GM23338 (cell line): ENCODE measurements around the gene USP7. TPM values are rescaled to one million over a fixed set of nuclear protein-coding genes. Genes with fewer than 3 reads are reported as not detected.

Experiments
- ATAC-seq: fragments of 200-7000 bp; cut with Tn5 transposase; 3 replicates; pipeline ENCODE4 v1.9.1; 2020
- DNase-seq: peaks from one replicate; pipeline ENCODE4 v3.0.0-alpha.2; 2015; ENCODE audit warnings: low spot score
- H2AFZ ChIP-seq: fragments of 200-600 bp; sonication (generic); 2 replicates; pipeline ENCODE4 v1.8.0; 2016; ENCODE audit warnings: antibody characterized with exemption, mild to moderate bottlenecking, moderate library complexity
- H3F3A ChIP-seq: fragments of 200-600 bp; sonication (generic); replicated peaks from 2 replicates; pipeline ENCODE4 v1.8.0; 2017; ENCODE audit warnings: antibody characterized with exemption, mixed run types, low read depth
- H3K27ac ChIP-seq: fragments of 200-600 bp; sonication (generic); 2 replicates; pipeline ENCODE4 v1.6.1; 2016; ENCODE audit warnings: low read depth
- H3K27me3 ChIP-seq: fragments of 200-600 bp; sonication (generic); 2 replicates; pipeline ENCODE4 v1.8.0; 2016; ENCODE audit warnings: mild to moderate bottlenecking, mixed run types, moderate library complexity; ENCODE audit not compliant: insufficient read depth
- H3K36me3 ChIP-seq: fragments of 200-600 bp; sonication (generic); 2 replicates; pipeline ENCODE4 v1.8.0; 2016; ENCODE audit warnings: mild to moderate bottlenecking; ENCODE audit not compliant: insufficient read depth
- H3K4me1 ChIP-seq: fragments of 200-600 bp; sonication (generic); 2 replicates; pipeline ENCODE4 v1.8.0; 2016; ENCODE audit warnings: mild to moderate bottlenecking, moderate library complexity; ENCODE audit not compliant: insufficient read depth
- H3K4me2 ChIP-seq: fragments of 200-600 bp; sonication (generic); 2 replicates; pipeline ENCODE4 v1.7.1; 2017; ENCODE audit warnings: mixed run types
- H3K4me3 ChIP-seq: fragments of 200-600 bp; sonication (generic); 2 replicates; pipeline ENCODE4 v1.6.1; 2016; ENCODE audit warnings: mixed run types
- H3K79me2 ChIP-seq: fragments of 200-600 bp; sonication (generic); replicated peaks from 2 replicates; pipeline ENCODE4 v1.8.0; 2017; ENCODE audit warnings: mild to moderate bottlenecking; ENCODE audit not compliant: insufficient read depth
- H3K9me2 ChIP-seq: fragments of 200-600 bp; sonication (generic); 2 replicates; pipeline ENCODE4 v1.8.0; 2017; ENCODE audit not compliant: insufficient read depth
- H4K20me1 ChIP-seq: fragments of 200-600 bp; sonication (generic); replicated peaks from 2 replicates; pipeline ENCODE4 v1.8.0; 2017; ENCODE audit warnings: mild to moderate bottlenecking; ENCODE audit not compliant: insufficient read depth
- H3K27ac Mint-ChIP-seq: 2 replicates; pipeline ENCODE4 v1.8.0; 2020; ENCODE audit warnings: inconsistent platforms, mild to moderate bottlenecking, moderate library complexity, mixed read lengths
- H3K27me3 Mint-ChIP-seq: 3 replicates; pipeline ENCODE4 v1.8.0; 2022; ENCODE audit warnings: low read depth, mild to moderate bottlenecking, moderate library complexity, mixed read lengths, inconsistent platforms; ENCODE audit not compliant: insufficient read depth, poor library complexity
- H3K36me3 Mint-ChIP-seq: 3 replicates; pipeline ENCODE4 v1.8.0; 2021; ENCODE audit warnings: low read depth, mild to moderate bottlenecking, inconsistent platforms, moderate library complexity, mixed read lengths
- H3K4me1 Mint-ChIP-seq: 3 replicates; pipeline ENCODE4 v1.8.0; 2020; ENCODE audit warnings: mild to moderate bottlenecking, inconsistent platforms, mixed read lengths
- H3K4me3 Mint-ChIP-seq: 3 replicates; pipeline ENCODE4 v1.8.0; 2021; ENCODE audit warnings: moderate library complexity, mild to moderate bottlenecking, inconsistent platforms, mixed read lengths
- H3K9me3 Mint-ChIP-seq: 3 replicates; pipeline ENCODE4 v1.8.0; 2020; ENCODE audit warnings: moderate library complexity, mild to moderate bottlenecking, inconsistent platforms, mixed read lengths
- EZH2phosphoT487 ChIP-seq: fragments of 200-600 bp; sonication (generic); IDR thresholded peaks from one replicate; pipeline ENCODE4 v1.8.1; 2018; ENCODE audit warnings: antibody characterized with exemption; ENCODE audit not compliant: unreplicated experiment
- NANOG ChIP-seq: IDR thresholded peaks from 2 replicates; pipeline ENCODE4 v1.6.1; 2016; ENCODE audit warnings: antibody characterized with exemption, borderline replicate concordance
- POLR2AphosphoS5 ChIP-seq: IDR thresholded peaks from 2 replicates; pipeline ENCODE4 v1.6.1; 2016; ENCODE audit warnings: antibody characterized with exemption, low read depth
- STAT1 ChIP-seq: IDR thresholded peaks from one replicate; pipeline ENCODE4 v1.6.1; 2016; ENCODE audit warnings: antibody characterized with exemption; ENCODE audit not compliant: unreplicated experiment
- ZNF114 ChIP-seq: fragments of 250-450 bp; sonication (Bioruptor Pico); IDR thresholded peaks from 2 replicates; pipeline ENCODE4 v1.5.0; 2020; ENCODE audit warnings: mild to moderate bottlenecking, moderate library complexity
- ZNF462 ChIP-seq: fragments of 250-450 bp; sonication (Bioruptor Pico); IDR thresholded peaks from 2 replicates; pipeline ENCODE4 v1.5.0; 2020; ENCODE audit warnings: mild to moderate bottlenecking, moderate library complexity
- polyA plus RNA-seq: library from polyadenylated mRNA; unstranded; fragments of >200 nt; fragmentation: Nextera tagmentation; extraction: Ambion mirVana; gene quantifications from 2 replicates; pipeline ENCODE4 v1.2.1, GENCODE V29; 2016
- total RNA-seq: library from RNA; depleted of rRNA; stranded (reverse); fragments of >200 nt; shearing (Covaris generic); gene quantifications from 2 replicates; pipeline ENCODE4 v1.2.3, GENCODE V29; 2014

Gene USP7
- total and polyA plus RNA-seq, 2 experiments from 2014 or later, result 42.3 to 130 TPM

- Mint-ChIP-seq H3K4me1 (peaks cover 52% of the 10 kb centered on the region), H3K27me3 (peaks cover 43% of the 10 kb centered on the region), H3K36me3 (peaks cover 97% of the 10 kb centered on the region), H3K9me3 (no peaks in the 10 kb centered on the region), H3K4me3 (no peak overlapping the region), H3K27ac (no peak overlapping the region)
- TF ChIP-seq NANOG, result no peak
- TF ChIP-seq POLR2AphosphoS5, result no peak
- TF ChIP-seq ZNF462 (CRISPR knock-in tag), result no peak
- TF ChIP-seq STAT1, result no peak
- no peak for TF ChIP-seq ZNF114 (CRISPR knock-in tag)
- no peak for TF ChIP-seq EZH2phosphoT487
- peaks cover 52% of the 10 kb centered on the region for H3F3A ChIP-seq
- H3K9me2 ChIP-seq, result no peaks in the 10 kb centered on the region
- H3K4me2 ChIP-seq, result no peak overlapping the region
- H3K4me3 ChIP-seq, result no peak overlapping the region
- DNase-seq (no peak), ATAC-seq (no peak)
- no peak overlapping the region for H2AFZ ChIP-seq
- H3K79me2 ChIP-seq, result peaks cover 22% of the 10 kb centered on the region
- H3K27me3 ChIP-seq, result no peaks in the 10 kb centered on the region
- peaks cover 33% of the 10 kb centered on the region for H3K36me3 ChIP-seq
- peaks cover 18% of the 10 kb centered on the region for H4K20me1 ChIP-seq
- peaks cover 17% of the 10 kb centered on the region; the same call in 1 of the 2 replicates for H3K4me1 ChIP-seq
- 0 out of 2 replicates have a peak overlapping the region, but pooled peaks have one; percentile 81 for H3K27ac ChIP-seq
Measured at GRCh38 chr16:8854298-8854948, 109.3 kb downstream of the USP7 start.

- ATAC-seq (no peak), DNase-seq (no peak)
- peaks cover 33% of the 10 kb centered on the region for H3K36me3 ChIP-seq
- H3K4me3 ChIP-seq, result no peak overlapping the region
- peaks cover 13% of the 10 kb centered on the region for H4K20me1 ChIP-seq
- peaks cover 55% of the 10 kb centered on the region for H3K4me1 Mint-ChIP-seq
- no peak overlapping the region for H3K4me2 ChIP-seq
- H3K36me3 Mint-ChIP-seq, result peaks cover 92% of the 10 kb centered on the region
- H3K27ac Mint-ChIP-seq, result peak overlapping the region; percentile 40; the same call in 1 of the 2 replicates
- H3K79me2 ChIP-seq, result peaks cover 14% of the 10 kb centered on the region
- no peaks in the 10 kb centered on the region for H3K27me3 ChIP-seq
- no peak overlapping the region for H2AFZ ChIP-seq
- H3F3A ChIP-seq, result peaks cover 54% of the 10 kb centered on the region
- H3K27me3 Mint-ChIP-seq, result peaks cover 40% of the 10 kb centered on the region
- H3K9me3 Mint-ChIP-seq, result no peaks in the 10 kb centered on the region
- H3K4me1 ChIP-seq, result peaks cover 23% of the 10 kb centered on the region; the same call in 1 of the 2 replicates
- peak overlapping the region; percentile 81 for H3K27ac ChIP-seq
- no peak overlapping the region for H3K4me3 Mint-ChIP-seq
- H3K9me2 ChIP-seq, result no peaks in the 10 kb centered on the region
- TF ChIP-seq ZNF462 (CRISPR knock-in tag), result no peak
Measured at GRCh38 chr16:8853611-8854010, 110.1 kb downstream of the USP7 start.
